Urothelium cell line (cell line): Measurements from ENCODE around the gene OR51T1.
"Not testable (repeated sequence)": the region's sequence is repeated elsewhere in the genome, so short reads cannot be mapped to it uniquely, and the experiment has no call there.

ENCODE experiments used
- DNase-seq: peaks from one replicate; pipeline ENCODE4 v3.0.0; 2011; ENCODE audit warnings: low spot score, mixed read lengths
- FAIRE-seq: peaks from 2 replicates; lab custom pipeline; 2011; peaks lifted over from hg19 to GRCh38; lab: Jason Lieb, UNC

OR51T1 gene

DNA sequence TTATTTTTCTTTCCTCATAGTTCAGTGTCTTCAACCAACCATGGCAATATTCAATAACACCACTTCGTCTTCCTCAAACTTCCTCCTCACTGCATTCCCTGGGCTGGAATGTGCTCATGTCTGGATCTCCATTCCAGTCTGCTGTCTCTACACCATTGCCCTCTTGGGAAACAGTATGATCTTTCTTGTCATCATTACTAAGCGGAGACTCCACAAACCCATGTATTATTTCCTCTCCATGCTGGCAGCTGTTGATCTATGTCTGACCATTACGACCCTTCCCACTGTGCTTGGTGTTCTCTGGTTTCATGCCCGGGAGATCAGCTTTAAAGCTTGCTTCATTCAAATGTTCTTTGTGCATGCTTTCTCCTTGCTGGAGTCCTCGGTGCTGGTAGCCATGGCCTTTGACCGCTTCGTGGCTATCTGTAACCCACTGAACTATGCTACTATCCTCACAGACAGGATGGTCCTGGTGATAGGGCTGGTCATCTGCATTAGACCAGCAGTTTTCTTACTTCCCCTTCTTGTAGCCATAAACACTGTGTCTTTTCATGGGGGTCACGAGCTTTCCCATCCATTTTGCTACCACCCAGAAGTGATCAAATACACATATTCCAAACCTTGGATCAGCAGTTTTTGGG, at the start of gene OR51T1:
Gene OR51T1, plus strand, starts transcription at position 41 of the 641 bp plus-strand sequence. Its CDS starts 0 bp downstream, at position 41.
- no peak for DNase-seq
- FAIRE-seq: no peak

- FAIRE-seq (no peak), DNase-seq (no peak)
Observed at GRCh38 chr11:4839851-4840549, 41.7 kb upstream of the OR51T1 start.

GRCh38 chr11:4848908-4849532, 32.7 kb upstream of the OR51T1 start, which contains the start of gene OR51S1:
TSS of gene OR51S1 (minus strand) at chr11:4849208. CDS start at chr11:4849208, 0 bp downstream.
- DNase-seq: no peak
- no peak for FAIRE-seq

DNA sequence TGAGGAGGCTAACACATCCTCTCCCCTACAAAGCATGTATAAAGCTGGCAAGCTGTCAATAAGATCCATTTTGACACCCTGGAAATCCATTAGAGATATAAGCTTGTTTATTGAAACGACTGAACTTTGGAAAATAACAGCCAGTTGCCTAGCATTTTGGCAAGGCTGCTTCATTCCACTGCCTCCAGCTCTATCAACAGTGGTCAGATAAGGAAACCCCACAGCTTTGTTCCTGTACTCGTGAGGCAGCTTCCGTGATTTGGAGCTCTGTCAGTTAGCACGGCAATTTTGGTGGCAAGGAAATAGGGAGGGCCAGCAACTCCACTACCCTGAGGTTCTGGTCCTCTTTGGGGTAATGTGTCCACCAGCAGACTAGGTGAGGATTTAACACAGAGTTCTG, 30.7 kb upstream of the OR51T1 start:
- DNase-seq (no peak), FAIRE-seq (no peak)

GRCh38 chr11:4854286-4854685, 27.4 kb upstream of the OR51T1 start:
- not testable (repeated sequence) for DNase-seq, FAIRE-seq

GRCh38 chr11:4862447-4863236, 19.1 kb upstream of the OR51T1 start:
- no peak for FAIRE-seq
- DNase-seq: no peak

- no peak for FAIRE-seq
- no peak for DNase-seq
Observed at GRCh38 chr11:4863876-4864275, 17.8 kb upstream of the OR51T1 start.

- DNase-seq: no peak
Observed at GRCh38 chr11:4865855-4866254, 15.8 kb upstream of the OR51T1 start.

DNA sequence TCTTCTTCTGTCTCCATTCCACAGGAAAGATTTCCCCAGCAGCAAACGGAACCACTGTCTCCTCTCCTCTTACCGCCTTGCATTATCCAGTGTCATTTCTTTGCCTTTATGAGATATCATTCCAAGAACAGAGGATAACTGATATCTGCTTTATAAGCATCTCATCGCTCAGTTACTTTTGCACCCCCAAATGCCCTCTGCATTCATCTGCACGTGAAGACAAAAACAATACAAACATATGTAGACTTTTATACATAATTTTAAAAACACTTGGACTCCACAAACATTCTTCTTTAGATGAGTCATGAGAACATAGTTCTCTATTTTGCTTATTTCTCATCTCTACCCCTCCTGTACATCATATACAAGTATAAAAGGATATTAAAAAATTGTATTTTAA, 512 bp upstream of the OR51T1 start:
- DNase-seq (no peak), FAIRE-seq (no peak)

More at GRCh38 chr11:4865855-4866254, 15.8 kb upstream of the OR51T1 start:
- FAIRE-seq: no peak

GRCh38 chr11:4882543-4882942, 843 bp downstream of the OR51T1 start:
- FAIRE-seq (no peak), DNase-seq (no peak)

DNA sequence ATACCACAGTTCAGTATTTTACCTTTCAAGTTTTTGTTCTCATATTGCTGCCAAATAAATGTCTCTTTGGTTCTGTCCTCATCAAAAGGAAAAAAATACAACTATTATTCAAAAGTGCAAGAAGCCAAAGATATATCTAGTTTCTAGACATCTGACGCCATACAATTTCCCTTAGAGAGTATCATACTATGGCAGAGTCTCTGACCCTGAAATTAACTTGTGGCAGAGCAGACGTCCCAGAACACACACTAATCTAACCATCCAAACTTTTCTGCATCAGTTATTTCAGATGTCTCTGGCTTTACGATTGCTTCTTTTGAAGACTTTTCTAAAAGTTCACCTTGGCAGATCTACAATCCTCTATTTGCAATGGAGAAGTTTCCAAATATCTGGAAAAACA, 2.7 kb downstream of the OR51T1 start:
- FAIRE-seq (no peak), DNase-seq (no peak)

- no peak for FAIRE-seq
- no peak for DNase-seq
Observed at GRCh38 chr11:4886186-4886585, 4.5 kb downstream of the OR51T1 start.

GRCh38 chr11:4887591-4887990, 5.9 kb downstream of the OR51T1 start:
- FAIRE-seq (no peak), DNase-seq (no peak)

DNA sequence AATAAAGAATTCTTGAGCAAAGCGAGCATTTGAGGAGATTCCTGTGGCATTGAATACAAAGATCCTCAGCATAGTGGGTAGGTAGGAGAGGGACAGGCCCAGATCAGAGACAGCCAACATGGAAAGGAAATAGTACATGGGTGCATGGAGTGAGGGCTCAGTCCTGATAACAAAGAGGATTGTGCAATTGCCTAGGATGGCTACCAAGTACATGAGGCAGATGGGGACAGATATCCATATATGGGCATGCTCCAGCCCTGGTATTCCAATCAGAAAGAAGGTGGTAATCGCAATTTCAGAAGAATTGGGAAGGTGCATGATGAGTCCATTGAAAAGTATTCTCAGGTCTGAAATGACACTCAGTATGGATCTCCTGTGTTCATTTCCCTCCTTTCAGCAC, 8.6 kb downstream of the OR51T1 start:
- no peak for DNase-seq
- no peak for FAIRE-seq

- FAIRE-seq: no peak
- peak; percentile 58 for DNase-seq
Observed at GRCh38 chr11:4891996-4892640, 10.4 kb downstream of the OR51T1 start.

DNA sequence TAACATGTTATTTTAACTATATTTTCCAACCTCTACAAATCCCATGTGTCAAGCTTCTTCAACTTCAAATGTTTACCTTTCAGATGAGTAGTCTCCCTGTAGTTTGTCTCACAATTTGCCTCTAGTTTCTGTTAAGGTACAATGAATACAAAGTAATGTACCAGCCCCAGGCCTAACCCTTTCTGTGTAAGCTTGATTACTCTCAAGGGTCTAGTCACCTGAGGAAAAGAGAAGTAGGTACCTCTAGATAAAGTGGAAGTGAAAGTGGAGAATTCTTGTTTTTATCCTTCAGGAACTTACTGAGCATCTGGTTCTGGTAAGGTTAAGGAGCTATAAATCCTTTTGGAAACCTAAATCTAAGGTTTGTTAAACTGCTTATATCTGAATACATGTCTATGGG, 21.8 kb downstream of the OR51T1 start, which contains the start of gene OR51A7:
Gene OR51A7, plus strand, starts transcription at position 300 of the 400 bp plus-strand sequence. CDS start 3,587 bp downstream, outside the sequence.
- FAIRE-seq (no peak), DNase-seq (no peak)

- DNase-seq (no peak), FAIRE-seq (no peak)
Observed at GRCh38 chr11:4916581-4916980, 34.9 kb downstream of the OR51T1 start.

DNA sequence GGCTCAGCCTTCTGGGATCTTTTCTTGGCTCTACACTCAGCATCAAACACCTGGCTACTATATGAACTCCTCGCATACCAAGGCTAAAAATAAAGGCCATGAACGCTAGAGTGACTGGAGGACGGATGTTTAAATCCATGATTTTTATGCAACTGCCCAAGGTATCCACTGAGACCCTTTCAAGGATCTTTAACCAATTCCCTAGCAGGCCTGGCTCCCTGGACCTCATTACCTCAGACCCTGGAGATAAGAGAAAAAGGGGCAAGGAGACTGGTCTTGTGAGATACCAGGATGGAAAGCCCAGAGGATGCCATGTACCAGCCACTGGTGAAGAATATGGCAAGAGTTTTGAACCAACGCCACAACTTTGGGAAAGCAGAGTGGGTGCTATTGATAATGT, 37.5 kb downstream of the OR51T1 start, which contains the start of gene OR51G2:
Gene OR51G2, minus strand, starts transcription at position 101 of the 400 bp plus-strand sequence. CDS start 3,687 bp downstream, outside the sequence.
- DNase-seq (no peak), FAIRE-seq (no peak)

- no peak for FAIRE-seq
- no peak for DNase-seq
Observed at GRCh38 chr11:4921796-4922195, 40.1 kb downstream of the OR51T1 start.

- no peak for DNase-seq
- no peak for FAIRE-seq
Observed at GRCh38 chr11:4922304-4922703, 40.6 kb downstream of the OR51T1 start.
